Neural cell (in vitro differentiated cells): ENCODE measurements around the gene SURF4. TPM values are rescaled to one million over a fixed set of nuclear protein-coding genes. Genes with fewer than 3 reads are reported as not detected.

Source experiments
- H2AFZ ChIP-seq: fragments of 200-600, 300-800 bp; sonication (generic), shearing (Covaris generic); 2 replicates; pipeline ENCODE4 v1.6.0; 2014; ENCODE audit warnings: low read depth, mild to moderate bottlenecking, antibody characterized with exemption, low read length, moderate library complexity
- H3F3A ChIP-seq: fragments of 200-600 bp; shearing (Covaris generic); 2 replicates; pipeline ENCODE4 v1.6.1; 2016; ENCODE audit warnings: mild to moderate bottlenecking, moderate library complexity, mixed read lengths, antibody characterized with exemption, low read length; ENCODE audit not compliant: insufficient read depth, poor library complexity, severe bottlenecking
- H3K27ac ChIP-seq: fragments of 200-600, 300-800 bp; sonication (generic), shearing (Covaris generic); 2 replicates; pipeline ENCODE4 v1.5.1; 2014; ENCODE audit warnings: mild to moderate bottlenecking, low read length, moderate library complexity
- H3K27me3 ChIP-seq: fragments of 300-800, 200-600 bp; sonication (generic), shearing (Covaris generic); 2 replicates; pipeline ENCODE4 v1.6.0; 2014; ENCODE audit warnings: mild to moderate bottlenecking, low read depth, low read length, moderate library complexity; ENCODE audit not compliant: insufficient read depth
- H3K36me3 ChIP-seq: fragments of 300-800, 200-600 bp; sonication (generic), shearing (Covaris generic); 2 replicates; pipeline ENCODE4 v1.5.1; 2014; ENCODE audit warnings: mild to moderate bottlenecking, antibody characterized with exemption, low read length, moderate library complexity; ENCODE audit not compliant: insufficient read depth
- H3K4me2 ChIP-seq: fragments of 300-800, 200-600 bp; sonication (generic), shearing (Covaris generic); 2 replicates; pipeline ENCODE4 v1.6.0; 2014; ENCODE audit warnings: mild to moderate bottlenecking, low read length
- H3K4me3 ChIP-seq: fragments of 300-800, 200-600 bp; sonication (generic), shearing (Covaris generic); 2 replicates; pipeline ENCODE4 v1.5.1; 2014; ENCODE audit warnings: mild to moderate bottlenecking, low read length, moderate library complexity
- H3K79me2 ChIP-seq: fragments of 200-600 bp; shearing (Covaris generic); replicated peaks from 2 replicates; pipeline ENCODE4 v1.6.0; 2014; ENCODE audit warnings: mild to moderate bottlenecking, low read length, moderate library complexity; ENCODE audit not compliant: insufficient read depth
- H3K9ac ChIP-seq: fragments of 300-800, 200-600 bp; sonication (generic), shearing (Covaris generic); 2 replicates; pipeline ENCODE4 v1.6.1; 2016; ENCODE audit warnings: mild to moderate bottlenecking, low read length, mixed read lengths
- H3K9me2 ChIP-seq: fragments of 200-600 bp; shearing (Covaris generic); 2 replicates; pipeline ENCODE4 v1.6.1; 2016; ENCODE audit warnings: mild to moderate bottlenecking, low read length, mixed read lengths; ENCODE audit not compliant: insufficient read depth
- H3K9me3 ChIP-seq: fragments of 200-600, 300-800 bp; sonication (generic), shearing (Covaris generic); 2 replicates; pipeline ENCODE4 v1.6.1; 2016; ENCODE audit warnings: mild to moderate bottlenecking, mixed run types, low read length, moderate library complexity, mixed read lengths
- H4K20me1 ChIP-seq: fragments of 200-600 bp; shearing (Covaris generic); 2 replicates; pipeline ENCODE4 v1.6.1; 2016; ENCODE audit warnings: mild to moderate bottlenecking, mixed run types; ENCODE audit not compliant: insufficient read depth
- EP300 ChIP-seq: fragments of 450-650 bp; conservative IDR thresholded peaks from 2 replicates; pipeline ENCODE4 v1.6.1; 2014; ENCODE audit warnings: antibody characterized with exemption, mild to moderate bottlenecking, moderate library complexity; ENCODE audit not compliant: poor library complexity, severe bottlenecking
- EZH2 ChIP-seq: fragments of 200-600, 300-800 bp; shearing (Covaris generic), sonication (generic); IDR thresholded peaks from 2 replicates; pipeline ENCODE4 v1.6.1; 2014; ENCODE audit warnings: antibody characterized with exemption, low read length, borderline replicate concordance, mild to moderate bottlenecking; ENCODE audit not compliant: insufficient read depth, poor library complexity, severe bottlenecking
- MXI1 ChIP-seq: fragments of 450-650 bp; conservative IDR thresholded peaks from 2 replicates; pipeline ENCODE4 v1.6.1; 2014; ENCODE audit warnings: antibody characterized with exemption, mild to moderate bottlenecking; ENCODE audit not compliant: poor library complexity, severe bottlenecking
- POLR2AphosphoS5 ChIP-seq: IDR thresholded peaks from 2 replicates; pipeline ENCODE4 v1.6.1; 2012
- RAD21 ChIP-seq: fragments of 450-650 bp; conservative IDR thresholded peaks from 2 replicates; pipeline ENCODE4 v1.6.1; 2014; ENCODE audit warnings: antibody characterized with exemption, mild to moderate bottlenecking, moderate library complexity
- SMC3 ChIP-seq: fragments of 450-650 bp; conservative IDR thresholded peaks from 2 replicates; pipeline ENCODE4 v1.6.1; 2014; ENCODE audit warnings: antibody characterized with exemption, mild to moderate bottlenecking, moderate library complexity; ENCODE audit not compliant: poor library complexity
- TAF1 ChIP-seq: IDR thresholded peaks from 2 replicates; pipeline ENCODE4 v1.6.1; 2012; ENCODE audit warnings: low read depth
- polyA plus RNA-seq: library from polyadenylated mRNA; depleted of rRNA; stranded (reverse); fragments of >200 nt; gene quantifications from 2 replicates; pipeline ENCODE4 v1.2.3, GENCODE V29; 2014
- TF ChIP-seq, protein P1 (sequence below): IDR thresholded peaks from 2 replicates; pipeline ENCODE4 v1.6.1; 2012; ENCODE audit warnings: borderline replicate concordance
- TF ChIP-seq, protein P2 (sequence below): fragments of 450-650 bp; IDR thresholded peaks from 2 replicates; pipeline ENCODE4 v1.5.1; 2014; ENCODE audit warnings: antibody characterized with exemption, mild to moderate bottlenecking, moderate library complexity; ENCODE audit not compliant: poor library complexity, severe bottlenecking

Gene SURF4
- polyA plus RNA-seq, 1 donor from 2014 or later: 78.3 TPM

DNA sequence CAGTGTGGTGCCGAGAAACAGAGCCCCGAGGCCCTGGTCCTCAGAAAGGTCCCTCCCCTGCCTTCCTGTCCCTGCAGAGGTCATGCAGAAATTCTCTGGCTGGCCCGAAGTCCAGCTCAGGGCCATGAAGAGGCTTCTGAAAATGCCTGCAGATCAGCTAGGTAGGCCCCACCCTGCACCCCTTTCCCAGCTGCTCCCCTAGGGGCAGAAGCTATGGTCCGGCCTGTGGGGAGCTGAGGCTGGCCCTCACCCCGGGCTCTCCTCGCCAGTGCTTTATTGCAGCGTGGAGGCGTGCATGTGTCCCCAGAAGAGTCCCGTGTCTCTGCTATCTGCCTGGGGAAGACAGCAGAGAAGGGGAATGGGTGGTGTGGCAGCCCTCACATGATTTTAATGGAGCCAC, 22.0 kb upstream of the SURF4 start:
- Histone ChIP-seq H4K20me1 (no peaks in the 10 kb centered on the region), H3K9me2 (no peaks in the 10 kb centered on the region), H3K36me3 (no peaks in the 10 kb centered on the region), H2AFZ (no peak overlapping the region), H3K9me3 (no peaks in the 10 kb centered on the region), H3K9ac (no peak overlapping the region), H3F3A (no peaks in the 10 kb centered on the region), H3K27me3 (no peaks in the 10 kb centered on the region), H3K4me3 (no peak overlapping the region), H3K27ac (no peak overlapping the region), H3K4me2 (no peak overlapping the region), H3K79me2 (no peaks in the 10 kb centered on the region)
- no peak for TF ChIP-seq SMC3
- TF ChIP-seq, protein P1, sequence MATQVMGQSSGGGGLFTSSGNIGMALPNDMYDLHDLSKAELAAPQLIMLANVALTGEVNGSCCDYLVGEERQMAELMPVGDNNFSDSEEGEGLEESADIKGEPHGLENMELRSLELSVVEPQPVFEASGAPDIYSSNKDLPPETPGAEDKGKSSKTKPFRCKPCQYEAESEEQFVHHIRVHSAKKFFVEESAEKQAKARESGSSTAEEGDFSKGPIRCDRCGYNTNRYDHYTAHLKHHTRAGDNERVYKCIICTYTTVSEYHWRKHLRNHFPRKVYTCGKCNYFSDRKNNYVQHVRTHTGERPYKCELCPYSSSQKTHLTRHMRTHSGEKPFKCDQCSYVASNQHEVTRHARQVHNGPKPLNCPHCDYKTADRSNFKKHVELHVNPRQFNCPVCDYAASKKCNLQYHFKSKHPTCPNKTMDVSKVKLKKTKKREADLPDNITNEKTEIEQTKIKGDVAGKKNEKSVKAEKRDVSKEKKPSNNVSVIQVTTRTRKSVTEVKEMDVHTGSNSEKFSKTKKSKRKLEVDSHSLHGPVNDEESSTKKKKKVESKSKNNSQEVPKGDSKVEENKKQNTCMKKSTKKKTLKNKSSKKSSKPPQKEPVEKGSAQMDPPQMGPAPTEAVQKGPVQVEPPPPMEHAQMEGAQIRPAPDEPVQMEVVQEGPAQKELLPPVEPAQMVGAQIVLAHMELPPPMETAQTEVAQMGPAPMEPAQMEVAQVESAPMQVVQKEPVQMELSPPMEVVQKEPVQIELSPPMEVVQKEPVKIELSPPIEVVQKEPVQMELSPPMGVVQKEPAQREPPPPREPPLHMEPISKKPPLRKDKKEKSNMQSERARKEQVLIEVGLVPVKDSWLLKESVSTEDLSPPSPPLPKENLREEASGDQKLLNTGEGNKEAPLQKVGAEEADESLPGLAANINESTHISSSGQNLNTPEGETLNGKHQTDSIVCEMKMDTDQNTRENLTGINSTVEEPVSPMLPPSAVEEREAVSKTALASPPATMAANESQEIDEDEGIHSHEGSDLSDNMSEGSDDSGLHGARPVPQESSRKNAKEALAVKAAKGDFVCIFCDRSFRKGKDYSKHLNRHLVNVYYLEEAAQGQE: no peak
- TF ChIP-seq MXI1: no peak

DNA sequence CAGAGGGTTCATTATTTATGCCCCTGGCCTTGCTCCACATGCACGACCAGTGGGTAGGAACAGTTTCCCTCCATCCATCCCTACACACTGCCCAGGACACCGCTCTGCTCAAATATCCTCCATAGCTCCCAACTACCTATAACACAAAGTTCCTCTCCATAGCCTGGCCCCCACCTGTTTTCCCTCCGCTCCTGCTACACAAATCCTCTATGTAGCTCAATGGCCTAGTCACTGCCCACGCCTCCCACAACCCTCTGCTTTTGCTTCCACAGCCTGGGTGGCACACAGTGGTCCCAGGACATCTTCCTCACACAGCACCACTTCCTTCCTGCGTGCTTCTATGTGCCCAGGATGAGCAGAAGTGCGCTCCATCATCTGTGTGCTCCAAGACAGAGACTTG, 21.5 kb upstream of the SURF4 start:
- H3K79me2 ChIP-seq: no peaks in the 10 kb centered on the region
- no peak overlapping the region for H3K4me3 ChIP-seq
- no peak overlapping the region for H3K9ac ChIP-seq
- H3K4me2 ChIP-seq: no peak overlapping the region
- no peaks in the 10 kb centered on the region for H4K20me1 ChIP-seq
- no peaks in the 10 kb centered on the region for H3K9me2 ChIP-seq
- no peak overlapping the region for H3K27ac ChIP-seq
- no peaks in the 10 kb centered on the region for H3F3A ChIP-seq
- TF ChIP-seq POLR2AphosphoS5 (no peak), RAD21 (no peak), MXI1 (no peak), TAF1 (no peak), EP300 (no peak), EZH2 (no peak), SMC3 (no peak)
- TF ChIP-seq, protein P2, sequence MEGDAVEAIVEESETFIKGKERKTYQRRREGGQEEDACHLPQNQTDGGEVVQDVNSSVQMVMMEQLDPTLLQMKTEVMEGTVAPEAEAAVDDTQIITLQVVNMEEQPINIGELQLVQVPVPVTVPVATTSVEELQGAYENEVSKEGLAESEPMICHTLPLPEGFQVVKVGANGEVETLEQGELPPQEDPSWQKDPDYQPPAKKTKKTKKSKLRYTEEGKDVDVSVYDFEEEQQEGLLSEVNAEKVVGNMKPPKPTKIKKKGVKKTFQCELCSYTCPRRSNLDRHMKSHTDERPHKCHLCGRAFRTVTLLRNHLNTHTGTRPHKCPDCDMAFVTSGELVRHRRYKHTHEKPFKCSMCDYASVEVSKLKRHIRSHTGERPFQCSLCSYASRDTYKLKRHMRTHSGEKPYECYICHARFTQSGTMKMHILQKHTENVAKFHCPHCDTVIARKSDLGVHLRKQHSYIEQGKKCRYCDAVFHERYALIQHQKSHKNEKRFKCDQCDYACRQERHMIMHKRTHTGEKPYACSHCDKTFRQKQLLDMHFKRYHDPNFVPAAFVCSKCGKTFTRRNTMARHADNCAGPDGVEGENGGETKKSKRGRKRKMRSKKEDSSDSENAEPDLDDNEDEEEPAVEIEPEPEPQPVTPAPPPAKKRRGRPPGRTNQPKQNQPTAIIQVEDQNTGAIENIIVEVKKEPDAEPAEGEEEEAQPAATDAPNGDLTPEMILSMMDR: no peak
- TF ChIP-seq, protein P1: no peak
- no peaks in the 10 kb centered on the region for H3K36me3 ChIP-seq
- H3K9me3 ChIP-seq: no peaks in the 10 kb centered on the region
- no peaks in the 10 kb centered on the region for H3K27me3 ChIP-seq
- no peak overlapping the region for H2AFZ ChIP-seq
